HL-60 (cell line): Measurements from ENCODE around the gene ITGB5.

ENCODE experiments used
- GABPA ChIP-seq: IDR thresholded peaks from 2 replicates; pipeline ENCODE4 v1.6.1; 2012; ENCODE audit warnings: low read depth
- POLR2AphosphoS5 ChIP-seq: IDR thresholded peaks from 2 replicates; pipeline ENCODE4 v1.6.1; 2012; ENCODE audit warnings: low read depth
- SPI1 ChIP-seq: IDR thresholded peaks from 2 replicates; pipeline ENCODE4 v1.6.1; 2012; ENCODE audit warnings: low read depth, mild to moderate bottlenecking, borderline replicate concordance
- TF ChIP-seq, protein P1 (sequence below): IDR thresholded peaks from 2 replicates; pipeline ENCODE4 v1.6.1; 2012; ENCODE audit warnings: low read depth; ENCODE audit not compliant: insufficient replicate concordance
- TF ChIP-seq, protein P2 (sequence below): IDR thresholded peaks from one replicate; pipeline ENCODE4 v1.5.1; 2011; ENCODE audit warnings: low read length, control low read depth, inconsistent platforms; ENCODE audit not compliant: insufficient read depth

DNA sequence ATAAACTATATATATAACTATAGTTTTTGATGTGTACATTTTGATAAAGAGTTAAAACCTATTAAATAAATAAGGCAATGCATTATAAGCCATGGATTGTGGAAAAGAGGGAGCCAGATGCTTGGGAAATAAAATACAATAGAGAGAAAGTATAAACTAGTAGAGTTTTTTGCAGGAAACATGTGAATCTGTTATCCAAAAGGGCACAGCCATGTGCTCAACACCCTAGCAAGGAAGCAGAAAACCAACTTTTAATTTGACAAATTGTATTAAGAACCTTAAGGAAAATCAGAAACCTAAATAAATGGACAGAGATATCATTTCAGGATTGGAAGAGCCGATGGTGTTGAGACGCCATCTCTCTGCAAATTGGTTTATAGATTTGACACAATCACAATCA, 63.5 kb downstream of the ITGB5 start:
- TF ChIP-seq, protein P1, sequence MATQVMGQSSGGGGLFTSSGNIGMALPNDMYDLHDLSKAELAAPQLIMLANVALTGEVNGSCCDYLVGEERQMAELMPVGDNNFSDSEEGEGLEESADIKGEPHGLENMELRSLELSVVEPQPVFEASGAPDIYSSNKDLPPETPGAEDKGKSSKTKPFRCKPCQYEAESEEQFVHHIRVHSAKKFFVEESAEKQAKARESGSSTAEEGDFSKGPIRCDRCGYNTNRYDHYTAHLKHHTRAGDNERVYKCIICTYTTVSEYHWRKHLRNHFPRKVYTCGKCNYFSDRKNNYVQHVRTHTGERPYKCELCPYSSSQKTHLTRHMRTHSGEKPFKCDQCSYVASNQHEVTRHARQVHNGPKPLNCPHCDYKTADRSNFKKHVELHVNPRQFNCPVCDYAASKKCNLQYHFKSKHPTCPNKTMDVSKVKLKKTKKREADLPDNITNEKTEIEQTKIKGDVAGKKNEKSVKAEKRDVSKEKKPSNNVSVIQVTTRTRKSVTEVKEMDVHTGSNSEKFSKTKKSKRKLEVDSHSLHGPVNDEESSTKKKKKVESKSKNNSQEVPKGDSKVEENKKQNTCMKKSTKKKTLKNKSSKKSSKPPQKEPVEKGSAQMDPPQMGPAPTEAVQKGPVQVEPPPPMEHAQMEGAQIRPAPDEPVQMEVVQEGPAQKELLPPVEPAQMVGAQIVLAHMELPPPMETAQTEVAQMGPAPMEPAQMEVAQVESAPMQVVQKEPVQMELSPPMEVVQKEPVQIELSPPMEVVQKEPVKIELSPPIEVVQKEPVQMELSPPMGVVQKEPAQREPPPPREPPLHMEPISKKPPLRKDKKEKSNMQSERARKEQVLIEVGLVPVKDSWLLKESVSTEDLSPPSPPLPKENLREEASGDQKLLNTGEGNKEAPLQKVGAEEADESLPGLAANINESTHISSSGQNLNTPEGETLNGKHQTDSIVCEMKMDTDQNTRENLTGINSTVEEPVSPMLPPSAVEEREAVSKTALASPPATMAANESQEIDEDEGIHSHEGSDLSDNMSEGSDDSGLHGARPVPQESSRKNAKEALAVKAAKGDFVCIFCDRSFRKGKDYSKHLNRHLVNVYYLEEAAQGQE = no peak
- TF ChIP-seq, protein P2, sequence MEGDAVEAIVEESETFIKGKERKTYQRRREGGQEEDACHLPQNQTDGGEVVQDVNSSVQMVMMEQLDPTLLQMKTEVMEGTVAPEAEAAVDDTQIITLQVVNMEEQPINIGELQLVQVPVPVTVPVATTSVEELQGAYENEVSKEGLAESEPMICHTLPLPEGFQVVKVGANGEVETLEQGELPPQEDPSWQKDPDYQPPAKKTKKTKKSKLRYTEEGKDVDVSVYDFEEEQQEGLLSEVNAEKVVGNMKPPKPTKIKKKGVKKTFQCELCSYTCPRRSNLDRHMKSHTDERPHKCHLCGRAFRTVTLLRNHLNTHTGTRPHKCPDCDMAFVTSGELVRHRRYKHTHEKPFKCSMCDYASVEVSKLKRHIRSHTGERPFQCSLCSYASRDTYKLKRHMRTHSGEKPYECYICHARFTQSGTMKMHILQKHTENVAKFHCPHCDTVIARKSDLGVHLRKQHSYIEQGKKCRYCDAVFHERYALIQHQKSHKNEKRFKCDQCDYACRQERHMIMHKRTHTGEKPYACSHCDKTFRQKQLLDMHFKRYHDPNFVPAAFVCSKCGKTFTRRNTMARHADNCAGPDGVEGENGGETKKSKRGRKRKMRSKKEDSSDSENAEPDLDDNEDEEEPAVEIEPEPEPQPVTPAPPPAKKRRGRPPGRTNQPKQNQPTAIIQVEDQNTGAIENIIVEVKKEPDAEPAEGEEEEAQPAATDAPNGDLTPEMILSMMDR = no peak
- TF ChIP-seq POLR2AphosphoS5 (no peak), SPI1 (no peak), GABPA (no peak)
